Activated T-cell treated with anti-CD3 and anti-CD28 coated beads for 4 hours (primary cell): ENCODE measurements around the gene SIPA1L3.

Experiments used
- DNase-seq: peaks from one replicate; pipeline ENCODE4 v3.0.0-alpha.2; 2020

SIPA1L3 gene

GRCh38 chr19:37947778-37948177, 40.8 kb downstream of the SIPA1L3 start:
- no peak for DNase-seq

- DNase-seq: no peak
Measured at GRCh38 chr19:37948362-37948761, 41.4 kb downstream of the SIPA1L3 start.

DNA sequence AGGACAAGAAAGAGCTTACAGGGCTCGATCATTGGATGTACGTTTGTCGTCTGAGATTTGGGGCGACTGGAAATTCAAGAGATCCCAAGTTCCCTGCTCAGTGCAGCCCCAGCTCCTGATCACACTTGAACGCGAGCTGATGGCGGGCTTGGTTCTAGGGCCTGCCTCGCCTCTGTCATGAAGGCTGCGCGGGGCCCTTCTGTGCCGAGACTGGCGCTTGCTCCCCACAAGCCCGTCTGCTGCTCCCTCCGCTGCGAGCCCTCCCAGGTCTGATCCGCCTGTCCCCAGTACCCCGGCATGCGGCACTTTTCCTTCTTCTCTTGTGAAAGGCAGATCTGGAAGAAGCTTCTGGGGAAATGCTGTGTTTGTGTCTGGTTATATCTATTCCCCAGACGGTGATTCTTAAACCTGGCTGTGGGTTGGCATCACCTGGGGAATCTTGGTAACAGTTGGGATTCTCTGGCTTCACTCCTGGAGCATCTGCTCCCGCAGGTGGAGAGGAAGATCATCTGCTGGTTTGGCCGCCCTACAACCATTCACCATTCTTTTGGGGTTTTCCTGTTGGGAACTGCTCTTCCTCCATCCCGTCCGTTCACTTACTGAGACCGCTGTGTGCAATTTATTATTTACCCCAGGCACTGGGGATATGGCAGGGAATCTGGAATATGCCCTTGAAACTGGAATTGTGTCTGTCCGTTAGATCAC, 43.6 kb downstream of the SIPA1L3 start:
- no peak for DNase-seq

DNA sequence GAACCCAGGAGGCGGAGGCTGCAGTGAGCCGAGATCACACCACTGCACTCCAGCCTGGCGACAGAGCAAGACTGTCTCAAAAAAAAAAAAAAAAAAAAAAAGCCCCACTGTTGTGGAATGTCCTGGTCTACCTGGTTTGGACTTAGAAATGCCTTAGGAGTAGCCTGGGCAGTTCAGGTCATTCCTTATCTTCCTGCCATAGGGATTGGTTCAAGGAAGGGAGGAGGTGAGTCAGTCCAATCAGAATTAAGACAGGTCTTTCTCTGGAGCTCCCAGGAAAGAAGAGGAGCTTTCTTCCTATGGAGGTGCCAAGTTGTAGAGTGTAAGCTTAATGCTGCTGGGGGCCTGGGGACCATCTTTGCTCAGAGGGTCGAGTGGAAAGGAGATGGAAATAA, 44.8 kb downstream of the SIPA1L3 start:
- no peak for DNase-seq

- DNase-seq: no peak
Measured at GRCh38 chr19:37953171-37953917, 46.3 kb downstream of the SIPA1L3 start.

- DNase-seq: no peak
Measured at GRCh38 chr19:37953918-37954303, 46.9 kb downstream of the SIPA1L3 start.

GRCh38 chr19:37954421-37954874, 47.4 kb downstream of the SIPA1L3 start:
- DNase-seq: no peak

DNA sequence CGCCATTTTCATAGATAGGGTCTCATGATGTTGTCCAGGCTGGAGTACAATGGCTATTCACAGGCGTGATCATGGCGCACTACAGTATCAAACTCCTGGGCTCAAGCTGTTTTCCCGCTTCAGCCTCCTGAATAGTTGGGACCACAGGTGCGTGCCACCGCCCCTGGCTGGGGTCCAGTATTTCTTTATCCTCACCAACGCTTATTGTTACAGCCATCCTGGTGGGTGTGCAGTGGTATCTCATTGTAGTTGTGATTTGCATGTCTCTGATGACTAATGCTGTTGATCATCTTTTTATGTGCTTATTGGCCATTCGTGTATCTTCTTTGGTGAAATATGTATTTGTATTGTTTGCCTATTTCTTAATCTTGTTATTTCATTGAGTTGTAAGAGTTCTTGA, 49.0 kb downstream of the SIPA1L3 start:
- DNase-seq: no peak

DNA sequence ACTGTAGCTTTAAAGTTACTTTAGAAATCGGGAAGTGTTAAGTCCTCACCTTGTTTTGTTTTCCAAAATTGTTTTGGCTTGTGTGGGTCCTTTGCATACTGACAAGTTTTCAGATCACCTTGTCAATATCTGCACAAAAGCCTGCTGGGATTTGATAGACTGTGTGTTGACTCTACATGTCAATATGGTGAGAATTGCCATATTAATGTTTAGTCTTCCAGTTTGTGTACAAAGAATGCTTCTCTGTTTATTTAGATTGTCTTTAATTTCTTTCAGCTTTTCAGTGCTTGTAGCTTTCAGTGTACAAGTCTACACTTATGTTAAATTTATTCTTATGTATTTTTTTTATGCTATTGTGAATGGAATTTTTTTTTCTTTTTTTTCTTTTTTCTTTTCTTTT, 50.2 kb downstream of the SIPA1L3 start:
- DNase-seq: no peak

DNA sequence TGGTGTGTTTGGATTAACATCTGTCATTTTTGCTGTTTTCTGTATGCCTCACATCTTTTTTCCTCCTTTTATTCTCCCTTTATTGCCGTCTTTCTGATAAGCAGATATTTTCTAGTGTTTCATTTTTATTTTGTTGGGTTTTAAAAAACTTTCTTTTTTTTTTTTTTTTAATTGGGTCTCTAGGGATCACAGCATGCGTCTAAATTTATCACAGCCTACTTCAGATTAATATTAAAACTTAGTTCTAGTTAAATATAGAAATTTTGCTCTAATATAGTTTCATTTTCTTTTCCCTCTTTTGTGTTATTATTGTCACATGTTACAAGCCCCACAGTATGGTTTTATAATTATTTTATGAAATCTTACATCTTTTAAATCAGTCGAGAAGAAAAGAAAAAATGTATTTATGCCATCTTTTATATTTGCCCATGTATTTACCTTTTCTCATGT, 52.7 kb downstream of the SIPA1L3 start:
- no peak for DNase-seq

DNA sequence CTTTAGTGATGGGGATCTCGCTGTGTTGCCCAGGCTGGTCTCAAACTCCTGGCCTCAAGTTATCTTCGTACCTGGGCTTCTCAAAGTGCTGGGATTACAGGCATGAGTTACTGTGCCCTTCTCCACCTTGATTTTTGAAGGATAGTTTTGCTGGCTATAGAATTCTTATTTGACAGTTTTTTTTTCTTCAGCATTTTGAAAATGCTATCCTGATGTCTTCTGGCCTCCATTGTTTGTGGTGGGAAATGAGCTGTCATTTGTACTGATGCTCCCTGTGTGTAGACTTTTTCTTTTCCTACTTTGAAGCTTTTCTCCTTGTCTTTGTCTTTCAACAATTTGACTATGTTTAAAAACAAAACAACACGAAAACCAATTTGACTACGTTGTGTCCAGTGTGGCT, 54.2 kb downstream of the SIPA1L3 start:
- DNase-seq: no peak

GRCh38 chr19:37963190-37963936, 56.4 kb downstream of the SIPA1L3 start:
- no peak for DNase-seq

GRCh38 chr19:37964109-37964508, 57.1 kb downstream of the SIPA1L3 start:
- DNase-seq: no peak

GRCh38 chr19:37966211-37966661, 59.2 kb downstream of the SIPA1L3 start:
- no peak for DNase-seq

DNA sequence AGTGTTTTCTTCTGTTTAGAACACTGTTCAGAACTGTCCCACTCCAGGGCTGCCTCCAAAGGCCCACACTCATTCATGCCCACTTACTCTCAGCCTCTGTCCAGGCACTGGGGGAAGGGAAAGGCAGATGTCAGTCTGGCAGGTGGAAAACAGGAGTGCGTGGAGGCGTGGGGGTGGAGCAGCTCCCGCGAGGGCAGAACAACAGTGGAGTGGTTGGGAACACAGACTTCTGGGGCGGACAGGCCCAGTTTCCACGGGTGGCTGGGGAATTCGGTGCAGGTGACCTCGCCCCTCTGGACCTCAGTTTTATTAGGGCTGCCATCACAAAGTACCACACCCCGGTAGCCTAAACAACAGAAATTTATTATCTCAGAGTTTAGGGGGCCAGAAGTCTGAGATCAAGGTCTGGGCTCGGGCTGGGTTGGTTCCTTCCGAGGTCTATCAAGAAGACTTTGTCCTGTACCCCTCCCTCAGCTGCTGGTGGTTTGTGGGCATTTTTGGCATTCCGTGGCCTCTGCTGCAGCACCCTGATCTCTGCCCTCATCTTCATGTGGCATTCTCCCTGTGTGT, 59.7 kb downstream of the SIPA1L3 start:
- no peak for DNase-seq

- no peak for DNase-seq
Measured at GRCh38 chr19:37969695-37970094, 62.7 kb downstream of the SIPA1L3 start.

DNA sequence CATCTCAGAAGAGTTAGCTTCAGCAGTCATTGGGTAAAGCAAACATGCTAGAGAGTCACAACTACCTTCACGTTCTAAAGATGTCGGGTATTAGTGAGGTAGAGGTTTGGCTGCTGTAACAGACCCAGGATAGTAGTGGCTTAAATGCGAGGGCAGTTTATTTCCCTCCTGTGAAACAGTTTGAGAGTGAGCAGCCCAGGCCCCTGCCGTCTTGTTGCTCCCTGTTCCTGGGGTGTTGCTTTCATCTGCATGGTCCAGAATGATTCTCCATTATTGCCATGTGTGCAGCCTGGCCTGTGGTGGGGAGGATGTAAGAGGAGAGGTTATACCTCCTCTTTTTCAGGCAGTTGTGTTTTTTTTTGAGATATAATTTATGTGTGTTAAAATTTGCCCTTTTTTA, 63.7 kb downstream of the SIPA1L3 start:
- no peak for DNase-seq

DNA sequence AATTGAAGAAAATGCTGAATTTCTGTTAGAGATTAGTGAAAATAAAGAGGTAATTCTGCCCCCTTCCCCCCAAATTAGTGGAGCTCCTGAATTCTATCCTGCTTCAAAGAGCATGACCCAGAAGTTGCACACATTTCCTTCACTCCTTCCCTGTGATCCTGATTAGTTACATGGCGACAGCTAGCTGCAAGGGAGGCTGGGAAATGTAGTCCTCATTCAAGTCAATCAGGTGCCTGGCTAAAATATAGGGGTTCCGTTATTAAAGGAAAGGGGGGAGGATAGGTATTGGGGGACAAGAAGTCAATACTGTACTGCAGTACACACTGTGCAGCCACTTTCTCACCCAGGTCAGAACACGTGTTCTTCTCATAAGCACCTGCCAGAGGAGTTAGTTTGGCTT, 65.8 kb downstream of the SIPA1L3 start:
- DNase-seq: no peak

GRCh38 chr19:37973666-37974065, 66.7 kb downstream of the SIPA1L3 start:
- DNase-seq: no peak

GRCh38 chr19:37975071-37975470, 68.1 kb downstream of the SIPA1L3 start:
- no peak for DNase-seq

DNA sequence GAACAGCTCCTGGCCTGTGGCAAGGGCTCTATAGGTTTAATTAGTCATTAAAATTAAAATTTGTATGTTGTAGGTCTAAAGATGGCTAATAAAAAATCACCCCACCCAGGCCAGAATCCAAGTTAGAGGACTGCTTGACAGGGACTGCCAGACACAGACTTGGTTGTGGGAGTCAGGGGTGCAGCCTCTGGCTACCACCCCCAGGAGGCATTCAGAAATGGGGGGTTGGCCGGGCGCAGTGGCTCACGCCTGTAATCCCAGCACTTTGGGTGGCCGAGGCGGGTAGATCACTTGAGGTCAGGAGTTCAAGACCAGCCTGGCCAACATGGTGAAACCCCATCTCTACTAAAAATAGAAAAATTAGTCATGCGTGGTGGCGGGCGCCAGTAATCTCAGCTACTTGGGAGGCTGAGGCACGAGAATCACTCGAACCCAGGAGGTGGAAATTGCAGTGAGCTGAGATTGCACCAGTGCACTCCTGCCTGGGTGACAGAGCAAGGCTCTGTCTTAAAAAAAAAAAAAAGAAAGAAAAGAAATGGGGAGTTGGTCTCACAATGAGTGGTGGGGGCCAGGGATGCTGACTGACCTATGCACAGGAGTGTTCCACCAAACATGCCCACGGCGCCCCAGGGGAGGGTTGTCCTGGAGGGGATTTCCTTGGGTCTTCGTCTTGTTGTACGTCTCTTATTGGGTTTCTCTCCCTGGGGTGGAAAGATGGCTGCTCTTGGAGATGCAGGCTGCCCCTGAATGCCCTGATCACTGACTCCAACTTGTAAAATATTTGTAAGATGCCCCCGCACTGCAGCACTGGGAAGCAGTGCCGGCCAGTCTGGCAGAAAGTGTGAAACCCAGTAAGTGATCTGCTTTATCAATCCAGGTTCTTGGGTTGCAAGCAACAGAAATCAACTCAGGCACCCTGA, 68.8 kb downstream of the SIPA1L3 start:
- no peak for DNase-seq

- DNase-seq: no peak
Measured at GRCh38 chr19:37977391-37977790, 70.4 kb downstream of the SIPA1L3 start.
